ENCODE results near the gene DDX43.

DDX43 gene

DNA sequence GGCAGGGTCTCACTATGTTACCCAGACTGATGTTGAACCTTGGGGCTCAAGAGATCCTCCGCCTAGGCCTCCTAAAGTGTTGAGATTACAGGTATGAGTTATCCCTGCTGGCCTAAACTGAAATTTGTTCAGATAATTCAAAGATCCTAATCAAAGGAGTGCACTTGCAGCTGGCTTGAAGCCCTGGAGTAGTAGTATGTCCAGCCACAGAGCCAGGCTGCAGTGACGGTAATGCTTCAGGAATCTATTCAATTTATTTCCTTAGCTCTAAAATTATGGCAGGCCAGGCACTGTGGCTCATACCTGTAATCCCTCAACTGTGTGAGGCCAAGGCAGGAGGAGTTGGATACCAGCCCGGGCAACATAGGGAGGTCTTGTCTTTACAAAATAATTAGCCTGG, 1.4 kb upstream of the DDX43 start:
- Histone ChIP-seq H3K27ac (ENCODE audit: poor library complexity, severe bottlenecking) (no peak overlapping the region), H3K4me3 (ENCODE audit: severe bottlenecking) (no peak overlapping the region), H3K9me3 (ENCODE audit: severe bottlenecking) (no peaks in the 10 kb centered on the region), H3K4me1 (ENCODE audit: insufficient read depth, poor library complexity, severe bottlenecking) (peaks cover 6% of the 10 kb centered on the region), H3K27me3 (ENCODE audit: insufficient read depth, poor library complexity, severe bottlenecking) (no peaks in the 10 kb centered on the region), H3K36me3 (ENCODE audit: low read depth) (no peaks in the 10 kb centered on the region)
- DNase-seq (ENCODE audit: low spot score) (no peak), ATAC-seq (ENCODE audit: low read depth) (no peak)
- TF ChIP-seq, protein P1, sequence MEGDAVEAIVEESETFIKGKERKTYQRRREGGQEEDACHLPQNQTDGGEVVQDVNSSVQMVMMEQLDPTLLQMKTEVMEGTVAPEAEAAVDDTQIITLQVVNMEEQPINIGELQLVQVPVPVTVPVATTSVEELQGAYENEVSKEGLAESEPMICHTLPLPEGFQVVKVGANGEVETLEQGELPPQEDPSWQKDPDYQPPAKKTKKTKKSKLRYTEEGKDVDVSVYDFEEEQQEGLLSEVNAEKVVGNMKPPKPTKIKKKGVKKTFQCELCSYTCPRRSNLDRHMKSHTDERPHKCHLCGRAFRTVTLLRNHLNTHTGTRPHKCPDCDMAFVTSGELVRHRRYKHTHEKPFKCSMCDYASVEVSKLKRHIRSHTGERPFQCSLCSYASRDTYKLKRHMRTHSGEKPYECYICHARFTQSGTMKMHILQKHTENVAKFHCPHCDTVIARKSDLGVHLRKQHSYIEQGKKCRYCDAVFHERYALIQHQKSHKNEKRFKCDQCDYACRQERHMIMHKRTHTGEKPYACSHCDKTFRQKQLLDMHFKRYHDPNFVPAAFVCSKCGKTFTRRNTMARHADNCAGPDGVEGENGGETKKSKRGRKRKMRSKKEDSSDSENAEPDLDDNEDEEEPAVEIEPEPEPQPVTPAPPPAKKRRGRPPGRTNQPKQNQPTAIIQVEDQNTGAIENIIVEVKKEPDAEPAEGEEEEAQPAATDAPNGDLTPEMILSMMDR (IDR thresholded peaks at IDR 0.05; ENCODE audit: poor library complexity, severe bottlenecking): no peak

DNA sequence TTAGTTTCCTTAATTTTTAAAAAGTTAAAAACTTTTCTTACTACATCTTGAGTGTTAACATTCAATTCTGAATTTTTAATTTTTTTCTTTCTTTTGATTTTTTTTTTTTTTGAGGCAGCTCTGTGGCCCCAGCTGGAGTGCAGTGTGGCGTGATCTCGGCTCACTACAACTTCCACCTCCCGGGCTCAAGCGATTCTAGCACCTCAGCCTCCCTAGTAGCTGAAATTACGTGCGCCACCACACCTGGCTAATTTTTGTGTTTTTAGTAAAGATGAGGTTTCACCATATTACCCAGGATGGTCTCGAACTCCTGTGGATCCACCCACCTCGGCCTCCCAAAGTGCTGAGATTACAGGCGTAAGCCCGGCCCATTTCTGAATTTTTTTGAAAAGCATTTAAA, 1.2 kb downstream of the DDX43 start:
- no peak overlapping the region for H3K27ac ChIP-seq (ENCODE audit: poor library complexity, severe bottlenecking)
- no peaks in the 10 kb centered on the region for H3K27me3 ChIP-seq (ENCODE audit: insufficient read depth, poor library complexity, severe bottlenecking)
- H3K9me3 ChIP-seq (ENCODE audit: severe bottlenecking): no peaks in the 10 kb centered on the region
- DNase-seq (ENCODE audit: low spot score) (no peak), ATAC-seq (ENCODE audit: low read depth) (no peak)
- no peaks in the 10 kb centered on the region for H3K4me1 ChIP-seq (ENCODE audit: insufficient read depth, poor library complexity, severe bottlenecking)
- TF ChIP-seq, protein P1 (IDR thresholded peaks at IDR 0.05; ENCODE audit: poor library complexity, severe bottlenecking): no peak
- no peaks in the 10 kb centered on the region for H3K36me3 ChIP-seq (ENCODE audit: low read depth)
- H3K4me3 ChIP-seq (ENCODE audit: severe bottlenecking): no peak overlapping the region

DNA sequence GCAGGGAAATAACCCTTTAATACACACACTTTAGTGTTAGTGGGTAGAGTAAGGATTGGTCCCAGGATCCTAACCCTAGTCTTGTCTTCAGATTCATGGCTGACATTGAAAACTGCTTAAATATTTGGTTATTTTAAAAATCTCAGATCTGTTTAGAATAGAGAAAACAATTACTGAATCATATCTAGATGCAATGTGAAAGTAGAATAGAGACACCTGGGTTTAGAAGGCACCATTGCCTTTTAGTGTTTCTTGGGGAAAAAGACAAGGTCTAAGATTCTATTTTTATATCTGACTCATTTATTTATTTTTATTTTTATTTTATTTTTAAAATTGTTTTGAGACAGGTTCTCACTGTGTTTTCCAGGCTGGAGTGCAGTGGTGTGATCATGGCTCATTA, 6.0 kb downstream of the DDX43 start:
- no peaks in the 10 kb centered on the region for H3K36me3 ChIP-seq (ENCODE audit: low read depth)
- no peaks in the 10 kb centered on the region for H3K27me3 ChIP-seq (ENCODE audit: insufficient read depth, poor library complexity, severe bottlenecking)
- ATAC-seq (ENCODE audit: low read depth): no peak
- H3K9me3 ChIP-seq (ENCODE audit: severe bottlenecking): no peaks in the 10 kb centered on the region
- no peaks in the 10 kb centered on the region for H3K4me1 ChIP-seq (ENCODE audit: insufficient read depth, poor library complexity, severe bottlenecking)
- H3K4me3 ChIP-seq (ENCODE audit: severe bottlenecking): no peak overlapping the region
- DNase-seq (ENCODE audit: low spot score): no peak
- no peak overlapping the region for H3K27ac ChIP-seq (ENCODE audit: poor library complexity, severe bottlenecking)
- TF ChIP-seq, protein P1 (IDR thresholded peaks at IDR 0.05; ENCODE audit: poor library complexity, severe bottlenecking): no peak

DNA sequence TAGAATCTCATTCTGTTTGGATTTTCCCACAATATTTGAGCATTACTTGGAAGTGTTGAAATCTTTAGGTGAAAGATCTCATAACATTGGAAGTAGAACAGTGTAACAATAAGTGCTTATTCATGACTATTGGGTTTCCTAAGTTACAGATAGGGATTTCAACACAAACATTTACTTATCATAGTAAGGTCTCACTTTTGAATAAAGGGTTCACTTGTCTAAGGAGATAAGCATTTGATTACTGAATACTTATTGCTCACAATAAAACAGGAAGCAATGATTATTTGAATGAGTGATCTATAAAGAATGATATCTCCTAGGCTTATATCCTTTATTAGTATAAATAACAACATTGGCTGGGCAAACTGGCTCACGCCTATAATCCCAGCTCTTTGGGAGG, 14.8 kb downstream of the DDX43 start:
- TF ChIP-seq, protein P1 (IDR thresholded peaks at IDR 0.05; ENCODE audit: poor library complexity, severe bottlenecking): no peak
- Histone ChIP-seq H3K27ac (ENCODE audit: poor library complexity, severe bottlenecking) (no peak overlapping the region), H3K9me3 (ENCODE audit: severe bottlenecking) (no peaks in the 10 kb centered on the region), H3K4me1 (ENCODE audit: insufficient read depth, poor library complexity, severe bottlenecking) (no peaks in the 10 kb centered on the region), H3K4me3 (ENCODE audit: severe bottlenecking) (no peak overlapping the region), H3K36me3 (ENCODE audit: low read depth) (peaks cover 7% of the 10 kb centered on the region; the same call in 1 of the 2 replicates), H3K27me3 (ENCODE audit: insufficient read depth, poor library complexity, severe bottlenecking) (no peaks in the 10 kb centered on the region)
- no peak for DNase-seq (ENCODE audit: low spot score)
- ATAC-seq (ENCODE audit: low read depth): no peak

DNA sequence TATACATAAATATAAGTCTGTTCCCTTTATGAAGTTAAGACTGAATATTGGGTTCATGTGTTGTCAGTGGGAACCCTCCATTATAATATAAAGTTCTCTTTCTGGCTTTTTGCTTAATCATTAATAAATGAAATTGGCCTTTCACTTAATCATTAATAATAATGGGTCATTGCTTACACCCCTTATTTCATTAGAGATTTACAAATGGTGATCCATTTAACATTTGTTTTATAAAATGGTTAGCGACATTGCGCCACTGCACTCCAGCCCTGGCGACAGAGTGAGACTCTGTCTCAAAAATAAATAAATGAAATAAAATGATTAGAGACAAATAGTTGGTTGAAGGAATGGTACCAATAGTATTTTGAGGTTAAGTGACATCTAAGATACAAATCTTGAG, 18.5 kb downstream of the DDX43 start:
- DNase-seq (ENCODE audit: low spot score) (no peak), ATAC-seq (ENCODE audit: low read depth) (no peak)
- Histone ChIP-seq H3K4me1 (ENCODE audit: insufficient read depth, poor library complexity, severe bottlenecking) (no peaks in the 10 kb centered on the region), H3K36me3 (ENCODE audit: low read depth) (peaks cover 16% of the 10 kb centered on the region), H3K27ac (ENCODE audit: poor library complexity, severe bottlenecking) (no peak overlapping the region), H3K4me3 (ENCODE audit: severe bottlenecking) (no peak overlapping the region), H3K27me3 (ENCODE audit: insufficient read depth, poor library complexity, severe bottlenecking) (no peaks in the 10 kb centered on the region), H3K9me3 (ENCODE audit: severe bottlenecking) (no peaks in the 10 kb centered on the region)
- TF ChIP-seq, protein P1 (IDR thresholded peaks at IDR 0.05; ENCODE audit: poor library complexity, severe bottlenecking): no peak

Measured in RWPE2 (cell line).